Common myeloid progenitor, CD34-positive (primary cell): Measurements from ENCODE around the gene DNASE1.

Source experiments
- CTCF ChIA-PET: fragments of 350-600 bp; sonication (Branson Sonifier 250); formaldehyde crosslinking; loops from one replicate; lab custom pipeline; 2021; ENCODE audit warnings: antibody characterized with exemption; lab: Charles Lee
- POLR2A ChIA-PET: fragments of 350-600 bp; sonication (Branson Sonifier 250); formaldehyde crosslinking; loops from one replicate; lab custom pipeline; 2021; ENCODE audit warnings: antibody characterized with exemption; lab: Charles Lee
- DNase-seq, 3 donors: peaks; one replicate each; pipeline versions ENCODE4 v3.0.0 to v3.0.0-alpha.2; 2013
- H3K27ac ChIP-seq, 2 experiments: 1 replicate in 1 of 2; 2 replicates in 1 of 2; pipeline ENCODE4 v1.7.0; 2013; ENCODE audit warnings: inconsistent platforms in 2 of 2, low read length in 2 of 2, mild to moderate bottlenecking in 2 of 2, low read depth in 1 of 2, moderate library complexity in 1 of 2; ENCODE audit not compliant: severe bottlenecking in 2 of 2, insufficient read depth in 1 of 2, poor library complexity in 1 of 2
- H3K27me3 ChIP-seq, 5 experiments: replicated peaks in 2 of 5; 1 replicate in 3 of 5; 2 replicates in 2 of 5; pipeline versions ENCODE4 v1.6.1 to v1.7.0; 2013; ENCODE audit warnings: low read length in 4 of 5, mild to moderate bottlenecking in 2 of 5, moderate library complexity in 2 of 5, inconsistent platforms in 1 of 5; ENCODE audit not compliant: insufficient read depth in 5 of 5, control insufficient read depth in 4 of 5
- H3K36me3 ChIP-seq, 4 experiments: 1 replicate in 2 of 4; 2 replicates in 2 of 4; pipeline versions ENCODE4 v1.6.1 to v1.7.0; 2013; ENCODE audit warnings: low read length in 3 of 4, control low read depth in 1 of 4, mild to moderate bottlenecking in 1 of 4; ENCODE audit not compliant: control insufficient read depth in 4 of 4, insufficient read depth in 4 of 4
- H3K4me1 ChIP-seq, 4 experiments: 1 replicate in 3 of 4; 2 replicates in 1 of 4; pipeline versions ENCODE4 v1.6.1 to v1.7.1; 2013; ENCODE audit warnings: low read length in 3 of 4, mild to moderate bottlenecking in 3 of 4, control low read depth in 1 of 4, inconsistent platforms in 1 of 4, moderate library complexity in 1 of 4; ENCODE audit not compliant: control insufficient read depth in 4 of 4, insufficient read depth in 4 of 4; ENCODE audit errors: control extremely low read depth in 1 of 4
- H3K4me3 ChIP-seq, 7 experiments: 1 replicate in 4 of 7; 2 replicates in 3 of 7; pipeline versions ENCODE4 v1.5.1 to v1.7.0; 2013; ENCODE audit warnings: mild to moderate bottlenecking in 7 of 7, low read length in 6 of 7, moderate library complexity in 6 of 7, inconsistent platforms in 2 of 7, low read depth in 2 of 7, control low read depth in 1 of 7; ENCODE audit not compliant: insufficient read depth in 4 of 7, control insufficient read depth in 1 of 7; ENCODE audit errors: extremely low read depth in 1 of 7
- H3K9me3 ChIP-seq, 5 experiments: 1 replicate in 4 of 5; 2 replicates in 1 of 5; pipeline versions ENCODE4 v1.6.1 to v1.7.1; 2013; ENCODE audit warnings: low read length in 4 of 5, mild to moderate bottlenecking in 2 of 5, inconsistent platforms in 1 of 5, low read depth in 1 of 5, moderate library complexity in 1 of 5; ENCODE audit not compliant: control insufficient read depth in 4 of 5, insufficient read depth in 2 of 5; ENCODE audit errors: control extremely low read depth in 1 of 5
- WGBS: methylation state at CpG from one replicate; pipeline ENCODE4 v1.1.5; 2013; ENCODE audit not compliant: insufficient coverage; 5-methylcytosine and 5-hydroxymethylcytosine counted together

The DNASE1 gene

DNA sequence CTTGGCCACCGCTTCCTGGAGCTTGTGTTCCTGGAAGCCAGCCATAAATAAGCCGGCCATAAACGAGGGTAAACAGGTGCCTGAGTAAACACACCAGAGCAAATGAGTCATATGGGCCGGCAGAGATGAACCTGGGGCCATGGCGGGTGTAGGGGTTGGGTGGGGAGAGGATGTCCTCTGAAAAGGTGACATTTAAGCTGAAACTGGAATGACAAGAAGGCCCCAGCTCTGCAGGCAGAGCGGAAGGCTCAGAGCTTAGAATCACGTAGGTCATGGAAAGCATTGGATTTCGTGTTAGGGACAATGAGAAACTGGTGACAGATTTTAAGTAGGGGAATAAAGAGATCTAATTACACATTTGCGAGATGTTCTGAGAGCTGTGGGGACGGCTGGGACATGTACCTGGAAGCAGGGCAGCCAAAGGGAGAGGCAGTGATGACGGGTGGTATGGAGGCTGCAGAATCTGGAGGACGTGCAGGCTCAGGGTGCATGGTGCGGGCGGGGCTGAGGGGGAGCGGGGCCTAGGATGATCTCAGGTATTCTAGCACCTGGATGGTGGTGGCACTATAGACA, 8.1 kb upstream of the DNASE1 start:
- Histone ChIP-seq H3K27me3 (no peaks in the 10 kb centered on the region), H3K27ac (no peak overlapping the region), H3K4me1 (no peaks in the 10 kb centered on the region), H3K36me3 (peaks cover 2 to 30% (median 16%) of the 10 kb centered on the region in 4 experiments), H3K9me3 (no peaks in the 10 kb centered on the region), H3K4me3 (no peak overlapping the region)
- WGBS, result 96% methylated on average over 11 of the region's 15 CpGs
- no peak for DNase-seq
- POLR2A ChIA-PET, result no interaction called here
- CTCF ChIA-PET, result interaction anchor here (0.9 to 1.6 kb wide), 4 partner anchors 9 to 16 kb away, joined by 3 to 5 read pairs (median 4); no protein-coding TSS in a partner anchor

DNA sequence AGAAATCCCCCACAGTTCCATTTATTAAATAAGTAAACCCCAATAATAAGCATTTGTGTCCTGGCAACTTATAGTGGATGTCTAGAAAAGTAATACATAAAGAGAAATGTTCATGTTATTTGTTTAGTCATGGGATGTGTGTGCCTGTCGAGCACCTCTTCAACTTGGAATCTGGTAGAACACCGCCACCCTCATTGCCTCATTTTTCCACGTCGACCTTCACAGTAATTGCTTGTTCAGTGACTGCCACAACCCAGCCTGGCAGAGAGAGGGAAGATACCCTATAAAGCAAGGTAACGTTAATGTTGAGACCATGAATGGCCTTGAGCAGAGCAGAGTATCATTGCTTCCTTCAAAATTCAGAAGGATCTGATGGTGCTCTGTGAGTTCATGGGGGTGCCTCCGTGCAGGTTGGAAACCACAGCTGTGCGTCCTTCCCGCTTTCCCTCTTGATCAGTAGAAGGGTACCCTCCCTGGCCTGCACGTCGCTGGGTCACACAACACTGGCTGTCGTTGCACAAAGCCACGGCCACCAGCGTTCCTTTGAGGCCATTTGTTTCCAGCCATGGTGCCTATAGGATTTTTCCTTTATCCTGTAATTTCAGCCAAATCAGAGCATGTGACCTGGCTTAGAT, 3.7 kb upstream of the DNASE1 start:
- Histone ChIP-seq H3K27me3 (no peaks in the 10 kb centered on the region), H3K36me3 (peaks cover 2 to 37% (median 22%) of the 10 kb centered on the region in 4 experiments), H3K4me1 (no peaks in the 10 kb centered on the region), H3K4me3 (no peak overlapping the region), H3K9me3 (no peaks in the 10 kb centered on the region), H3K27ac (no peak overlapping the region)
- CTCF ChIA-PET, result no interaction called here
- DNase-seq, result no peak
- WGBS, result 97% methylated on average over 12 of the region's 13 CpGs
- POLR2A ChIA-PET, result no interaction called here

DNA sequence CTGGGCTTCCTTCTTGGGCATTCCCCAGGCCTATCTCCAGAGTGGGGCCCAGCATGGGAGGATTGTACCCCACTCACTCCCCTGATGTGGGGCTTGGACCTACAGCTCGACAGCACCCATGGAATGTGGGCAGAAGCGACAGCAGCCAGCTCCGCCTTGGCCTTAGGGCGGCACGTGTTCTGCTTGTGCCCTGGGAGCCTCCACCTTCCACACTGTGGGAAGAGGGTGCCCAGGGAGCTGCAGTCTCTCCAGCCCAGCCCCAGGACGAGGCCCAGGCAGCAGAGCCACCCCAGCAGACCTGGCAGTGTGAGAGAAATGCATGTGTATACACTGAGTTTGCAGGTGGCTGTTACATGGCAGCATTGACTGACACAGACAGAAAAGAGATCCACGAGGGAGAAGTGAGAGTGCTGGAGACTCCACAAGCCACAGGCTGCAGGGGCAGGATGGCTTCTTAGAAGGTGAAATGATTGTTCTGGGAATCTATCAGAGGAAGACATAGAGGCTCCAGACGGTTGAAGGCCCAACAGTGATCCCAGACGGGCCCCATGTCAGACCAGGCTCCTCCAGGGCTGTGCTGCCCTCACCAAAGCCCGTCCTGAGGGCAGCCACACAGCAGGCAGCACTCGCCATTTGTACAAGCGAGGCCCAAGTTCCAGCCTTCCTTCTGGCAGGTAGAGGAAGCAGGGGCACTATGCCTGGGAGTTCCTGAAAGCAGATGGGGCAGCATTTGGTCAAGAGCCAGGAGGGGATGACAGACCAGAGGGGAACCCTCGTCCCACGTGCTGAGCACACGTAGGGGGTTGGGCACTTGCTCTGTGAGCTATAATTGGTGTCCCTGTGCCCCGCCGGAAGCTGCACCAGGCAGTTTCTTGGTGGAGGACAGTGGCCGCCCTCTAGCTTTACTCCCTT, 2.8 kb upstream of the DNASE1 start:
- Histone ChIP-seq H3K27ac (no peak overlapping the region), H3K4me1 (no peaks in the 10 kb centered on the region), H3K9me3 (no peaks in the 10 kb centered on the region), H3K4me3 (no peak overlapping the region), H3K27me3 (no peaks in the 10 kb centered on the region), H3K36me3 (peaks cover 2 to 43% (median 27%) of the 10 kb centered on the region in 4 experiments)
- 89% methylated on average over 16 of the region's 18 CpGs for WGBS
- ChIA-PET CTCF (no interaction called here), POLR2A (no interaction called here)
- DNase-seq, result no peak

DNA sequence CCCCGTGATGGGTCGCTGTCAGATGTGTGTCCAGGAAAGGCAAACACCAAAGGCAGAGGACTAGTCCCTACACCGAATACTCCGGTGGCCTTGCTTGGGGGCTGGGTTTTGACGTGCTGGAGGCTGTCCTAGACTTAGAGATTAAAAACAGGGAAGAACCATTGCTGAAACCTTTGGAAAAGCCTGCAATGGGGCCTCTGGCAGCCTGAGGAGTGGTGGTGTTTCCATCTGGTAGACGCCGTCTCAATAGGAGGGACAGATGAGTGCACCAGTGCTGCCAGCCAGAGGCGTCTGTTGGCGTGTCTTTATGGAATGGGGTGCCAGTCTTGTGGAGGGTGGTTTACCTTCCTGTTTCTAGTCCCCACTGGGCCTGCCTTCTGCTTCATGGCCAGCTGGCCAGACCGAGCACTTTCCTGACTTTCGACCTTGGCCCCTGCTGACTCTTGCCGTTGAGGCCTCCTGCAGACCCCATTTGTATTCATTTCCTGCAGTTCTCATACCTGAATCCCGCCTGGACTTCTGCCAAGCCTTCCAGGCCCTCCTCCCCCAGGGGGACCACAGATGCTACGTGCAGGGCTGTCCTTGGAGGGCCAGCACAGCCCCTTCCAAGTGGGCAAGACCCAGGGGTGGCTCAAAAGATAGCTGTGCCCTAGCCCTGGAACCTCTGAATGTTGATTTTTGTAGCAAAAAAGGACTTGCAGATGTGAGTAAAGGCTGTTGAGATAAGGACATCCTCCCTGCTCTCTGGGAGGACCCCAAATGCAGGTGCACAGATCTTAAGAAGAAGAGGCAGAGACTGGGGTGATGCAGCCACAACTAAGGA, 1.9 kb upstream of the DNASE1 start:
- 97% methylated on average over 14 of the region's 14 CpGs for WGBS
- no peaks in the 10 kb centered on the region for H3K27me3 ChIP-seq
- CTCF ChIA-PET, result interaction anchor here (1.8 kb wide), 1 partner anchor 10 kb away, joined by 5 read pairs; no protein-coding TSS in a partner anchor
- POLR2A ChIA-PET, result no interaction called here
- H3K9me3 ChIP-seq, result no peaks in the 10 kb centered on the region
- no peak overlapping the region for H3K4me3 ChIP-seq
- H3K36me3 ChIP-seq, result peaks cover 5 to 52% (median 35%) of the 10 kb centered on the region in 4 experiments
- H3K4me1 ChIP-seq, result no peaks in the 10 kb centered on the region
- no peak overlapping the region for H3K27ac ChIP-seq
- no peak for DNase-seq

DNA sequence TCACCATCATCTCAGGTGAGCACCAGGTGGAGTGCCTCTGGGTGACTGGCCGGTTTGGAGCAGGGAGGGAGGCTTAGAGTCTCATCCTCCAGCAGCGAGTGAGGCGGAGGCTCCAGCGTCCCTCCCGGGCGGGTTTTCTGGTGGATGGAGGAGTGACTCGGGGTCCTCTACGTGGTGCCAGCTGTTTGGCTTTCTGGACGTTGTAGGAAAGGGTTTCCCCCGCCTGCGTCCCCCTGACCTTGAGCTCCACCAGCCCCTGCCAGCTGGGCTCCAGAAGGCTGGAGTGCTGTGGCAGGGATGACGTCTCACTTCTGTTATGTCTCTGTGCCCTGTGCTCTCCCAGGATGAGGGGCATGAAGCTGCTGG, 522 bp downstream of the DNASE1 start:
- no peaks in the 10 kb centered on the region for H3K9me3 ChIP-seq
- POLR2A ChIA-PET, result no interaction called here
- H3K27me3 ChIP-seq, result no peaks in the 10 kb centered on the region
- no peak for DNase-seq
- WGBS, result 98% methylated on average over 12 of the region's 12 CpGs
- no peak overlapping the region for H3K4me3 ChIP-seq
- H3K36me3 ChIP-seq, result peaks cover 11 to 69% (median 53%) of the 10 kb centered on the region in 4 experiments
- no peaks in the 10 kb centered on the region for H3K4me1 ChIP-seq
- H3K27ac ChIP-seq, result no peak overlapping the region
- CTCF ChIA-PET, result interaction anchor here (1.2 to 2.2 kb wide), 4 partner anchors 9 to 129 kb away, joined by 3 to 6 read pairs (median 4); no protein-coding TSS in a partner anchor

DNA sequence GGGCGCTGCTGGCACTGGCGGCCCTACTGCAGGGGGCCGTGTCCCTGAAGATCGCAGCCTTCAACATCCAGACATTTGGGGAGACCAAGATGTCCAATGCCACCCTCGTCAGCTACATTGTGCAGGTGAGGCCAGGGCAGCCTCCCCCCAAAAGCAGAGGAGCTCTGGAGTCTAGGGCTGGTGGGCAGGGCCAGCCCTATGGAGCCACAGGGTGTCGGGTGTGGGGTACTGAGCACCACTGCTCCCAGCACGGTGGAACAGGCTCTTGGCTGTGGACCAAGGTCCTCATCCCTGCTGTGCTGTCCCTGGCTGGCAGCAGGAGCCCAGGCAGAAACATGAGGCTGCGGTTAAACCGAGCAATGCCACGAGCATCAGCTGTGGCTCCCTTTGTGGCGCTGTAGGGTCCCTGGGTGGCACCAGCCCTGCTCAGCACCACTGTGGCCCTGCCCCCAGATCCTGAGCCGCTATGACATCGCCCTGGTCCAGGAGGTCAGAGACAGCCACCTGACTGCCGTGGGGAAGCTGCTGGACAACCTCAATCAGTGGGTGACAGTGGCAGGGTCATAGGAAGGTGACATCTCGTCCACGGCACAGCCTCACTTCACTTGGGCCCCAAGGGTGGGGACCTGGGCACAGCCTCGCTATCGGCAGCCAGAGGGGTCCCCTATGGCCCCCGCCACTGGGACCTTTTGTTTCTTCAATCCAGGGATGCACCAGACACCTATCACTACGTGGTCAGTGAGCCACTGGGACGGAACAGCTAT, 1.1 kb downstream of the DNASE1 start:
- 97% methylated on average over 18 of the region's 21 CpGs for WGBS
- H3K9me3 ChIP-seq, result no peaks in the 10 kb centered on the region
- no peaks in the 10 kb centered on the region for H3K4me1 ChIP-seq
- H3K36me3 ChIP-seq, result peaks cover 15 to 74% (median 58%) of the 10 kb centered on the region in 4 experiments
- ChIA-PET CTCF (interaction anchor here (1.2 to 2.2 kb wide), 3 partner anchors 10 to 129 kb away, joined by 4 to 6 read pairs (median 5); no protein-coding TSS in a partner anchor), POLR2A (no interaction called here)
- H3K27me3 ChIP-seq, result no peaks in the 10 kb centered on the region
- DNase-seq, result no peak
- no peak overlapping the region for H3K27ac ChIP-seq
- no peak overlapping the region for H3K4me3 ChIP-seq
